ENCODE data around the gene NHEJ1.

Gene NHEJ1

GRCh38 chr2:219056896-219057708, 103.5 kb downstream of the NHEJ1 start:
- no peak for DNase-seq

DNA sequence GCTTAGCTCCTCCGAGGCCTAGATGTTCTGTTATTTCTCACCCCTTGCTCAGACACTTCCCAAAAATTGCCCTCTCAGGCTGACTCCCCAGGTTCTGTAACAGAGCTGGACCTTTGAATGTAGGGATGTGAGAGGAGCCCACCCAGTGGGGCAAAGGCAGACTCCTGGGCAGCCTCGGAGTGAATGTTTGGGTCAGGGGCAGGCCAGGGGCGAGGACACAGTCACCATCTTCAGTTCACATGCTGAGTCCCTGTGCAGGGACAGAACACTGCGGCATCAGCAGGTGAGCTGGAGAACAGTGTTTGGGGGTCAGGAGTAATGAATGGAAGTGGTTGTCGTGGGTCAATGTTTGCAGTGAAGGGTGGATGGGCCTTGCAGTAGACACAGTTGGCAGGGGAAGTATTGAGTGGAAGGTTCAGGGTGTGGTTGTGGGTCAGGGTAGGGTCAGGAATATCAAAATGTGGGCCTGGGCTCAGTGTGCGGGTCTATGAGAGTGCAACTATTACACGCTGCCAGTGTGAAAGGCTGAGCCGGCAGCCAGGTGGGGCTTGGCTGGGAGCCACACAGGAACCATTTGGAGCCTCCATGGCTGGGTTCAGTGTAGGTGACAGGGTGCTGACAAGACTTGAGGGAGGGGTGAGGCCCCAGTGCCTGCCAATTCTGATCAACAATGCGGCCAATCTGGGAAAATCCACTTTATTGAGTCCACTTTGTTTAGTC, 104.3 kb downstream of the NHEJ1 start:
- DNase-seq, result peak; percentile 56

- DNase-seq, result no peak
These were observed 105.4 kb downstream of the NHEJ1 start for GRCh38 chr2:219054956-219055903.

DNA sequence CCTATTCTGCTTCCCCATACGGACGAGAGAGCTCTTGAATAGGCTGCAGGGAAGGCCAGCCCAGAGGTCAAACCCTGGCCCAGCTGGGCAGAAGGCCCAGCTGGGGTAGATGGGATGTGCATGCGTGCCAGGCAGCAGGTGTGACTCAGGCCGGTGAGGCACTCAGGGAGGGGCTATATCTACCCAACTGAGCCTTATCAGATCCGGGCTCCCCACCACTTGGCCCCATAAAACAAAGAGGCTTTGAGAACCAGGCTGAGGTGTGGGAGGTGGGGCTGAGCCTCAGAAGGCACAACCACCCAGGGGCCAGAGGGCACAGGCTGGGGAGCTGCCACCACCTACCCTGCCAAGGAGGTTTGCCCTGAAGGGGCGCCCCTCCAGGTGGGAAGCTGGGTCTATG, 111.3 kb downstream of the NHEJ1 start:
- no peak for DNase-seq

- peak; percentile 44 for DNase-seq
These were observed 114.6 kb downstream of the NHEJ1 start for GRCh38 chr2:219045937-219046550.

DNA sequence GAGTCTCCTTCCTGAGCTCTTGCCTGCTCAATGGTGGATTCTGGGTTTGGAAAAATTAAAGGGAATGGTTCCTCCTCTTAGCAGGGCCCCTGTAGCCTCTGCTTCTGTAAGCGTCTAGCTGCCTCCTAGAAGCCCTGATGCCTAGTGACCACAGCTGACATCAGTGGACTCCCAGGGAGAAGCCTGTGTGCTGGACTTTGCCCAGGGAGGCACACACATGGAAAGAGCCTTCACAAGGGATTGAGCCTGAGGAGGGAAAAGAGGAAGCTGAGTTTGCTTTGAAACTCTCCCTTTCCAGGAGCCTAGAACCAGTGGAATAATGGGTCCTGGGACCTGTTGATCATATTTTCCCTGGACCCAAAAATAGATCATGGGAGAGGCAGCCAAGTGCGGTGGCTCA, 117.9 kb downstream of the NHEJ1 start:
- DNase-seq, result no peak

- no peak for DNase-seq
These were observed 118.5 kb downstream of the NHEJ1 start for GRCh38 chr2:219042157-219042556.

DNA sequence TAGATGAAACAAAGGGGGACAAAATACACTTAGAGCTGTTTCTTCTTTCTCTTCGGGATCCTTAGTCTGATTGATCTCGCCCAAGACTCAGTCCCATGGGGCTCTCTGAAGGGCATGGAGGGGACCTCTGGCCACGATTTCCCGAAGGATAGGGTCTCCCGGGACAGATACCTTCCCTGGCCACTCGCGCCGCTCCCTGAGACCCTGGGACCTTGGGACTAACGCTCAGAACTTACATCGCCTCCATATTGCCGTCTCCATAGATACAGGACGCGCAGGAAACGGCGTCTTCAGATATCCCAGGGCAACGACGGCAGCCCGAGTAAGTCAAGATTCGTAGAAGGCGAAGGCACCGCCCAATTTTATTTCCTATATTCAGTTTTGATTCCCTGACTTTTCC, 119.4 kb downstream of the NHEJ1 start, which contains the start of gene CFAP65:
CFAP65 (minus strand) TSS at position 265 of the 400 bp plus-strand sequence. CDS start 2,468 bp downstream, outside the sequence.
- no peak for DNase-seq

DNA sequence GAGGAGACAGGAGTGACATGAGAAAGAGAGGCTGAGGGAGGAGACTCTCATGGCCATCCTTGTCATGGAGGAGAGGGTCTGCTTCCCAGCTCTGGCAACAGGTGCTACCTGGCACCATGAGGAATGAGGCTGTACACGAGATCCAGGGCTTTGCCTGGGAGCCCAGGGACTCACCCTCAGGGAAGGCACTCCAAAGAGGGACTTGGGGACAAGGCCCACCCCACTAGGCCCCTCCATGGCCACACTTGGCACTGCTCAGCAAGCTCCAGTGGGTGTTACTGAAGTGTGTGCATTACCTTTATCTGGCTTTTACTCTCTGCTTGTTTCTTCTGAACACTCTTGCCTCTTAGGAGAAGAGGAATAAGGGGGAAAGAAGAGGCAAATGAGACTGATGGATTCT, 122.0 kb downstream of the NHEJ1 start:
- no peak for DNase-seq

DNA sequence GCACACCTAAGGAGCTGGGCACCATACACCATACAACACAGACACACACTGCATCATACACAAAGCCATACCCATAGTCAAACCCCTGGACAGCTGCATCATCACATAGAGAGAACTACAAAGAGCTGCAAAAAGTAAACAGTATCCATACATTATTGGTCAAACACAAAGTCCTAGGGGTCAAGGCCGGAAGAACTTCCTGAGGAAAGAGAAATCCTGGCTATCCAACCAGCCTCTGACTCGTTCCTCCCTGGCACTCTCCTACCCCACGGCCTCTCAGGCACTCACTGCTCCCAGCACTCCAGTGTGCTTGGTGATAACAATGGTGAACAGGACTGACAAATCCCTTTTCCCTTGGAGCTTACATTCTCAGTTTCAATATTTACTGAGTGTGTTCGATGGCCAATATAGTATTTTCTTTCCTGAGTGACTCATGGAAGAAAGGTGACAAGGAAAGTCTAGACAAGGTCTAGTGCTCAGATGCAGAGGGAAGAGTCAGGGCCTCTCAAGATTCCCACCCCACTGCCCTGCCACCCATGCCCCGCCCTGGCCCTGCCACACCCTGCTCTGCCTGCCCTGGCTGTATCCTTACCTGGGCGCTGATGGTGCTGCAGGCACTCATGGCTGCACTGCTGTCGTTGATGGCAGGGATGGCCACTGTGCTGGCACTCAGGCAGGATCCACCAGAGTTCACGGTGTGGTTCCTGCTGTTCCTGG, 122.7 kb downstream of the NHEJ1 start:
- DNase-seq, result no peak

GRCh38 chr2:219035942-219036341, 124.7 kb downstream of the NHEJ1 start:
- no peak for DNase-seq

GRCh38 chr2:219034823-219035222, 125.8 kb downstream of the NHEJ1 start:
- DNase-seq, result no peak

DNA sequence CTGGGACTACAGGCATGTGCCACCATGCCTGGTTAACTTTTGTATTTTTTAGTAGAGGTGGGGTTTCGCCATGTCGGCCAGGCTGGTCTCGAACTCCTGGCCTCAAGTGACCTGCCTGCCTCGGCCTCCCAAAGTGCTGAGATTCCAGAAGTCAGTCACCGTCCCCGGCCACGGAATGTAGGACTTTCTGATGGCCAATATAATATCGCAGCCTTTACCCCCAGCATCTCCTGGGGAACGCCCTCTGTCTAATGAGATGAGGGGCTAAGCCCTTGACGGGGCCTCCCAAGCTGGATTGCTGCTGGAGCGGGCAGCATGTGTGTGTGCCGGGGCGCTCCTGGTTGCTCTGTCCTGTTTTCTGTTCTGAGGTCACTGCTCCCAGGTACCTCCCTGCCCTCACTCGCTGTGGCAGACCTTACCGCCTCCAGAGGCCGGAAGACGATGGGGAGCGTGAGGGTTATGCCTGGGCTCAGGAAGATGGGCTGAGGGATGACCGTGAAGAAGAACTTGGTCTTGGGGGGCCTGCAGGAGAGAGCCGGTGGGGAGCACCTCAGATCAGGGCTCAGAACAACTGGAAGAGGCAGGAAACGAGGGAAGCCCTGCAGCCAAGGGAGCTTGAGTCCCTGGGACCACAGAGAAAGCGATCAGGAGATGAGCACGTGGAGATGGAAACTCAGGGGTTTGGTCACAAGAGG, 128.4 kb downstream of the NHEJ1 start:
- DNase-seq, result no peak

DNA sequence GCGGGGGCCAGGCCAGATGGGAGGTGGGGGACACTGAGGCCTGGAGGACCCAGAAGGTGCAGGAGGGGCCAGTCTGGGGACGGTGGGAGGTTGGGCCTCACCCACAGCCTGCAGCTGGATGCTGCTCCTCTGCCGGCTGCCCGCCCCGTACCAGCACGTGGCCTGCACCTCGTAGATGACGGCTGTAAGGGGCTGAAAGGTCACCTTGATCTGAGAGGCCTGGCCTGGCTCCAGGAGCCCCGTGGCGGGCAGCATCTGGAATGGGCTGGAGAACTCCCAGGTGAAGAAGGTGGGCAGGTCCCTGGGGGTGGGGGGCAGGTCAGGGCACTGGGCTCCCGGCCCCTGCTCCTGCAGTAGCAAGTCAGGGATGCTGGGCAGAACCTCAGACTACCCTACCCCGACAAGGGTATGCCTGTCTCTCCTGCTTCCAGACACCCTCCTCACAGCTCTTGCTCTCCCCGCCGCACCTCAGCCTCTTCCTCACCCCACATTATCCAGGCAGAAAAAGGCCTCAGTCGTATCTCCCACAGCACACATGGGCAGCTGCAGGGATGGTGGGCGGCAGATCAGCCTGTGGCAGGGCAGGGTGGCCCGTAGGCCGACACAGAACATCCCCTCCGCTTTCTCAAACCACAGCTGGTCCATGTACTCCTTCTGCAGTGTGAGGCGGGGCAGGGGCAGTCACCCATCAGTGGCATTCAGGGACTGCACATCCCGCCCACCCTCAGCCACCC, 129.4 kb downstream of the NHEJ1 start:
- DNase-seq, result no peak

GRCh38 chr2:219030177-219030940, 130.3 kb downstream of the NHEJ1 start:
- DNase-seq, result no peak

DNA sequence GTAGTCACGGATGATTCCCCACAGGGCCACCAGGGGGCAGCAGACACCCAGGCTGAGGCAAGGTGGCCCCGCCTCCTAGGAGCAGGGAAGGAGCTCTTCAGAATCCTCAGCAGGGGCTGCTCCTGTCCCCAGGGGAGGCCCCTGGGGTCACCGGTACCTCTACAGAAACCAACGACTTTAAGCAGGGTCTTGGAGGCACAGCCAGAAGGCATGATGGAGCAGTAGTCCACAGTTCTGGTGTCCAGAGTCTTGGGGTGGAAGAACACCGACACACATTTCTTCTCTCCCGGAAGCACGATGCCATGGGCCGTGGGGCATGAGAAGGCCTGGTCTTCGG, 130.8 kb downstream of the NHEJ1 start:
- DNase-seq, result peak; percentile 72

DNA sequence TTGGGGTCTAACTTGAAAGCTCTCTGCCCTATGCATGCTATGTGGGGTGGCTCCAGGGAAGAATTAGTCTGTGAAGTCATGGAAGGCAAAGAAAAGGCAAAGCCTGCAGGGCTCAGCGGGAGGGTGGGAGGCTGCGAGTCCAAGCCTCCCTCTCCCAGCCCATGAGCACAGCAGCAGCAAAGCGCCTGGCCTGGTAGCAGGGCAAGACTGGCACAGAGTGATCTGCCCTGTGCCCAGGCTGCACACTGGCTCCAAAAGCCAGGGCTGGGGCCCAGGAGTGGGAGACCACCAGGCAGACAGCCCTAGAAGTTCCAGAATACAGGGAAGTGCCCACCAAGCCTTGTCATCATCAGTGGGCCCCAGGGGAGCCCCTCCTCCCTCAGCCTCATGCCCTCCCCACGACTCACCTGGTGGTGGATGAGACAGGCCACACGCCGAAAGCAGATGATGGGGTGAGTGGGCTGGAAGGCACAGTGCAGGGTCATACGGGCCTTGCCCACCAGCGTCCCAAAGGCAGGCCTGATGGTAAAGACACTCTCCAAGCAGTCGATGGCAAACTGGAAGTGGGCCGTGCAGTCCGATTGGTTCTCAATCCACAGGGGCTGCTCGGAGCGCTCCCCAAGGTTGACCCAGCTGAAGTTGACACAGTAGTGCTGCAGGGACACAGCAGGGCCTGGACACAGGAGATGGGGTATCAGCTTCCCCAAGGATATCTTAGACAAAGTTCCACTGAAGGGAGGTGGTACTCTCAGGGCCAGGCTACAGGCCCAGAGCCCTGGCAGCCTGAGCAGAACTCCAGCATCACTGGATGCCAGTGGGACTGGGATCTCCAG, 131.4 kb downstream of the NHEJ1 start:
- no peak for DNase-seq

GRCh38 chr2:219028141-219028540, 132.5 kb downstream of the NHEJ1 start:
- DNase-seq, result no peak

DNA sequence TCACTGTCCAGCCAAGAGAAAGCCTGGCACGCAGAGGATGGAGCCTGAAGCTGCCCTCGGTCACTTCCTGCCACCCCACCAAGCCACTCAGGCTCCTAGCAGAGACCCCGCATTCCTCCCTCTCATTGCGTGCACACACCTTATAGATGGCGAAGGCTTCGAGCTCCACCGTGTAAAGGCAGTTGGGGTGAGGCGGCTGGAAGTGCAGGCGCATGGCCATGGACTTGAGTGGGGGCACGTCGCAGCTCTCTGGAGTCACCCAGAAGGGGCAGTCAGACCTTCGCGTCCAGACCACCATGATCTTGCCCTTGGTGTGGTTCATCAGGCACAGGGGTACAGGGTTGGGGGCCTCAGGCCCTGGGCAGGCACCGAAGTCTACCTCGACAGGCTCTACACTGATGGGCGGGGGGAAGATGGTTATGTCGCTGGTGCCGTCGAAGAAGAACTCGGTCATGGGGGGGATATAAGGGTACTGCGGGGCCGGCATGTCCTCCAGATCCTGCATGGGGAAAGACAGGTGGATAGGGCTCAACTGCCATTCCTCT, 133.0 kb downstream of the NHEJ1 start:
- DNase-seq, result no peak

Data from RPMI8226 (cell line).